Testis (tissue), 3 donors: ENCODE data around the gene TTC3. TPM values are rescaled to one million over a fixed set of nuclear protein-coding genes. Genes with fewer than 3 reads are reported as not detected.

ENCODE experiments used
- DNase-seq: peaks from one replicate; pipeline ENCODE4 v3.0.0-alpha.2; 2019
- H3K27ac ChIP-seq, 2 donors: fragments of 200-600 bp; sonication (generic); one replicate each; pipeline ENCODE4 v1.5.1; 2019
- H3K27me3 ChIP-seq: fragments of 200-600 bp; sonication (generic); one replicate; pipeline ENCODE4 v1.5.1; 2019
- H3K36me3 ChIP-seq: fragments of 200-600 bp; sonication (generic); one replicate; pipeline ENCODE4 v1.5.1; 2017; ENCODE audit warnings: low read depth; ENCODE audit errors: missing control alignments
- H3K4me1 ChIP-seq: fragments of 200-600 bp; sonication (generic); one replicate; pipeline ENCODE4 v1.5.1; 2019
- H3K4me3 ChIP-seq, 2 donors: fragments of 200-600 bp; sonication (generic); one replicate each; pipeline ENCODE4 v1.5.1; 2017 to 2019
- H3K9me3 ChIP-seq: fragments of 200-600 bp; sonication (generic); one replicate; pipeline ENCODE4 v1.5.1; 2017
- CTCF ChIP-seq, 3 experiments: fragments of 450-650 bp in 2 of 3; fragments of 200-600 bp in 1 of 3; sonication (generic) in 1 of 3; IDR thresholded peaks; one replicate each; pipeline ENCODE4 v1.5.1; 2016 to 2019; ENCODE audit warnings: antibody characterized with exemption in 3 of 3, mild to moderate bottlenecking in 2 of 3, moderate library complexity in 1 of 3
- POLR2A ChIP-seq: fragments of 450-650 bp; IDR thresholded peaks from one replicate; pipeline ENCODE4 v1.6.1; 2017; ENCODE audit warnings: antibody characterized with exemption, mild to moderate bottlenecking, moderate library complexity
- WGBS, 2 donors: methylation state at CpG; one replicate each; pipeline ENCODE4 v1.1.5; 2018; 5-methylcytosine and 5-hydroxymethylcytosine counted together
- intact Hi-C: fragments of 100-400 bp; cut with DNase I; formaldehyde crosslinking; loops from one replicate; pipeline ENCODE4 v1.15.1; 2023; ENCODE audit warnings: low total_unique reads
- polyA plus RNA-seq: library from polyadenylated mRNA; stranded (reverse); fragments of 350-450 nt; fragmentation: Illumina TruSeq; extraction: RNeasy Lipid Tissue Mini Kit (QIAGEN cat#74804); gene quantifications from one replicate; pipeline ENCODE4 v1.2.3, GENCODE V29; 2014; ENCODE audit warnings: low read depth, low replicate concordance; ENCODE audit not compliant: insufficient read depth
- total RNA-seq, 2 donors: library from RNA; depleted of rRNA; stranded (reverse); fragments of >200 nt; gene quantifications; one replicate each; pipeline ENCODE4 v1.2.3, GENCODE V29; 2016

The TTC3 gene
- total and polyA plus RNA-seq, 3 donors from 2014 or later, result 70.7 to 181 (median 154) TPM

GRCh38 chr21:37231249-37231645 lies 158.2 kb downstream of the TTC3 start:
- no peaks in the 10 kb centered on the region for H3K36me3 ChIP-seq
- intact Hi-C loops, result no loop called here
- no peak overlapping the region for H3K27ac ChIP-seq

GRCh38 chr21:37231671-37232070 lies 158.6 kb downstream of the TTC3 start:
- Histone ChIP-seq H3K27me3 (no peaks in the 10 kb centered on the region), H3K27ac (no peak overlapping the region), H3K4me3 (no peak overlapping the region), H3K4me1 (no peaks in the 10 kb centered on the region), H3K9me3 (no peaks in the 10 kb centered on the region), H3K36me3 (no peaks in the 10 kb centered on the region)
- TF ChIP-seq POLR2A, result no peak
- TF ChIP-seq CTCF (IDR thresholded peaks at IDR 0.05), result no peak
- 93% methylated on average over 13 to 16 of the region's 16 CpGs for WGBS, 2 donors
- no peak for DNase-seq
- intact Hi-C loops, result no loop called here

More at GRCh38 chr21:37231249-37231645, 158.2 kb downstream of the TTC3 start:
- Histone ChIP-seq H3K27me3 (no peaks in the 10 kb centered on the region), H3K4me1 (no peaks in the 10 kb centered on the region), H3K4me3 (no peak overlapping the region), H3K9me3 (no peaks in the 10 kb centered on the region)
- 80 to 82% methylated on average over 12 of the region's 12 CpGs for WGBS, 2 donors
- DNase-seq, result no peak
- TF ChIP-seq POLR2A (no peak), CTCF (IDR thresholded peaks at IDR 0.05) (no peak)

- Histone ChIP-seq H3K4me1 (no peaks in the 10 kb centered on the region), H3K9me3 (no peaks in the 10 kb centered on the region), H3K27ac (no peak overlapping the region), H3K4me3 (no peak overlapping the region), H3K27me3 (no peaks in the 10 kb centered on the region), H3K36me3 (no peaks in the 10 kb centered on the region)
- intact Hi-C loops, result no loop called here
- no peak for DNase-seq
- TF ChIP-seq CTCF (IDR thresholded peaks at IDR 0.05), result no peak
- no peak for TF ChIP-seq POLR2A
- 90 to 95% methylated on average over 19 of the region's 19 CpGs for WGBS, 2 donors
Observed at GRCh38 chr21:37232274-37233018, 159.4 kb downstream of the TTC3 start.

- no peak for DNase-seq
- intact Hi-C loops, result no loop called here
- WGBS, 2 donors, result 96 to 100% methylated on average over 9 of the region's 9 CpGs
- H3K9me3 ChIP-seq, result no peaks in the 10 kb centered on the region
- H3K4me3 ChIP-seq, result no peak overlapping the region
- H3K27me3 ChIP-seq, result no peaks in the 10 kb centered on the region
- peaks cover 5% of the 10 kb centered on the region for H3K4me1 ChIP-seq
- TF ChIP-seq POLR2A, result no peak
- H3K36me3 ChIP-seq, result no peaks in the 10 kb centered on the region
- no peak overlapping the region for H3K27ac ChIP-seq
Observed at GRCh38 chr21:37233551-37234146, 160.6 kb downstream of the TTC3 start.

- Histone ChIP-seq H3K9me3 (no peaks in the 10 kb centered on the region), H3K27me3 (no peaks in the 10 kb centered on the region), H3K4me1 (peaks cover 5% of the 10 kb centered on the region), H3K4me3 (no peak overlapping the region), H3K36me3 (no peaks in the 10 kb centered on the region), H3K27ac (no peak overlapping the region)
- intact Hi-C loops, result no loop called here
- DNase-seq, result no peak
- 62 to 70% methylated on average over 2 of the region's 2 CpGs for WGBS, 2 donors
- TF ChIP-seq POLR2A (no peak), CTCF (IDR thresholded peaks at IDR 0.05) (no peak)
Observed at GRCh38 chr21:37237346-37237745, 164.3 kb downstream of the TTC3 start.
